ENCODE data around the gene EID1.
"Not testable (repeated sequence)": the region's sequence is repeated elsewhere in the genome, so short reads cannot be mapped to it uniquely, and the experiment has no call there.

EID1 gene

DNA sequence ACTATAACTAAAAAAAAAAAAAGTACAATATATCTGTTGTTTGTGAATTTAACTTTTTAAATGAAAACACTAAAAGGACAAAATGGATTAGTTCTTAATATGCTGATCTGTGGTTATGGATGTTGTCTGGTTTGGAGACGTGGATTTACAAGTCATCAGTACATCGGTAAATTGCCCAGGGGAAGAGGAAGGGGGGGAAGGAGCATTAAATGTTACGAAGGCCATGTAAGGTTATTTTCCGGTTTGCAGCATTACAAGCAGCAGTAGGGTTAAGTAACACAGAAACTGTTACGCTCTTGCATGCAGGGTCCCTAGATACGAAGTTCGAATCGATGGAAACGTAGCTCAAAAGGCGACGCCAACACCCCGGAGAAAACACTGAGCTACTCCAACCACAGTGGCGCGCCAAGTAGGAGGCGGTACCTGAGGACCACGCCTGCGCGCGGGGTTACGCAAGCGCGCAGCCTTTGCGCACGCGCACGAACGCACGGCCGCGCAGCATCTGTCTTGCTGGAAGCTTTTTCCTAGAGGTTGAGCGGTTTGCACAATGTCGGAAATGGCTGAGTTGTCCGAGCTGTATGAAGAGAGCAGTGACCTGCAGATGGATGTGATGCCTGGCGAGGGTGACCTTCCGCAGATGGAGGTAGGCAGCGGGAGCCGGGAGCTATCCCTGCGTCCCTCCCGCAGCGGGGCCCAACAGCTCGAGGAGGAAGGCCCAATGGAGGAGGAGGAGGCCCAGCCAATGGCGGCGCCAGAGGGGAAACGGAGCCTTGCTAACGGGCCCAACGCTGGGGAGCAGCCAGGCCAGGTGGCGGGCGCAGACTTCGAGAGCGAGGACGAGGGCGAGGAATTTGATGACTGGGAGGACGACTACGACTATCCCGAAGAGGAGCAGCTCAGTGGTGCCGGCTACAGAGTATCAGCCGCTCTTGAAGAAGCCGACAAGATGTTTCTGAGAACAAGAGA is at the start of gene EID1:
TSS of gene EID1 (plus strand) at position 505 of the 966 bp plus-strand sequence. CDS start at position 548, 43 bp downstream.
- peak; percentile 30 for FAIRE-seq

DNA sequence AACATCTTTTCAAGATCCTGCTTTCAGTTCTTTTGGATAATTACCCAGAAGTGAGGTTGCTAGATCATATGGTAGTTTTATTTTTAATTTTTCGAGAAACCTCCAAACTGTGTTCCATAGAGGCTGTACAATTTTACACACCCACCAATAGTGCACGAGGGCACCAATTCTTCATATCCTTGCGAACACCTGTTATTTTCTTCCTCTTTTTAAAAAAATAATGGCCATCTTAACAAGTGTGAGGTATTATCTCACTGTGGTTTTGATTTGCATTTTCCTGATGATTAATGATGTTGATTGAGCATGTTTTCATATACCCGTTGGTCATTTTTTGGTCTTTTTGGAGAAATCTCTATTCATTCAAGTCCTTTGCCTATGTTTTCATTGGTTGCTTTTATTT is 49.5 kb upstream of the EID1 start:
- no peak for FAIRE-seq

GRCh38 chr15:48828906-48829305 is 49.0 kb upstream of the EID1 start:
- no peak for FAIRE-seq

DNA sequence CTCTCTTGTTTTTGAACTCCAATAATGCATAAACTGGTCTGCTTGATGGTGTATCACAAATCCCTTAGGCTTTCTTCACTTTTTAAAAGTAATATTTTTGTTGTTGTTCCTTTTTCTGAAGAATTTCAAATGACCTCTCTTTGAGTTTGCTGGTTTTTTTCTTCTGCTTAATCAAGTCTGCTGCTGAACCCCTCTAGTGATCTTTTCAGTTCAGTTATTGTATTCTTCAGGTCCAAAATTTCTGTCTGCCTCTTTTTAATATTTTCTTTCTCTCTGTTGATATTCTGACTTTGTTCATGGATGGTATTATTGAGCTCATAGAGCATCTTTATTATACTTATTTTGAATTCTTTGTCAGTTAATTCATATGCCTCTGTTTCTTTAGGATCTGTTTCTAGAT is 45.3 kb upstream of the EID1 start:
- no peak for FAIRE-seq

GRCh38 chr15:48833526-48834239 is 44.3 kb upstream of the EID1 start:
- FAIRE-seq: no peak

DNA sequence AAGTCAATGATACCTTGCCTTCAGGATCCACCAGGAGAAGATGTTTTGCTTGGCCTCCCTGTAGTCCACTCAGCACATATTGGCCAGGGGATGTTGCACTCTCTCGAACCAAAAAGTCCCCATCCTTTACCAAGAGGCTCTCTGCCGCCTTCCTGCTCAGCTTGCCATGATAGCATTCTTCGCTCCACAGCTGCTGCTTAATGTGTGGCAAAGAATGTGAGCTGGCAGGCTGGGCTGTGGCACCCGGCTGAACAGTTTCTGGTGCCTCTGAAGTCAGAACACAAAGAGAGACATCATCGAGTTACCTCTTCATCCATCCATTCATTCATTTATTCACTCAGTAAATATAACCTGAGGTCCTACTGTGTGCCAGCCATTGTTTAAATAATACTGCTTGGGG is 43.2 kb upstream of the EID1 start:
- no peak for FAIRE-seq

DNA sequence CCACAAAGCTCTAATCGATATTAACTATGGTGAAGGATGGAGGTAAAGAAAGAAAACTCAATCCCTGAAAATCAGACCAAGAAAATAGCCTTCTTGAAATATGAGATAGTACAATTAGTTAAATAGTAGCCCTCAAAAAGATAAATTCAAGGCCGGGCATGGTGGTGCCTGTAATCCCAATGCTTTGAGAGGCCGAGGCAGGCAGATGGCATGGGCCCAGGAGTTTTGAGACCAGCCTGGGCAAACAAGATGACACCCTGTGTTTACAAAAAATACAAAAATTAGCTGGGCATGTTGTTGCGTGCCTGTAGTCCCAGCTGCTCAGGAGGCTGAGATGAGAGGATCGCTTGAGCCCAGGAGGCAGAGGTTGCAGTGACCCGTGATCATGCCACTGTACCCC is 35.4 kb upstream of the EID1 start:
- no peak for FAIRE-seq

GRCh38 chr15:48845123-48845522 is 32.8 kb upstream of the EID1 start:
- FAIRE-seq: no peak

DNA sequence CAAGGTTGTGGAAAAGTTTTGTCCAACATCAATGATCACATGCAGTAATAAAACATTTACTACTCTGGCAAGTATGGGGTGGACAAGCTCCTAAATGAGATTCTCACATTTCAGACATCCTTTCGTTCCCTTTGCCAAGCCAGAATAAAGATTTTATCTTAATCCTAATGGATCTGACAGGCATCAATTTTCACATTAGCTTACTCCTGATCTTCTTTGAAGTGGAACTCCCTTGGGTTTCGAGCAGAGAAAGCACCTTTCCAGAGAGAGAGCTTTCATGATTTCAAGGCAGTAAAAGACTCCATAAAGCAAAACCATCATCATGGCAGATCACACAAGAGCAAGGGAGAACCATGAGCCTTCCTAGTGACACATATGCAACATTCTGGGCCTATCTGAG is 27.3 kb upstream of the EID1 start:
- FAIRE-seq: no peak

DNA sequence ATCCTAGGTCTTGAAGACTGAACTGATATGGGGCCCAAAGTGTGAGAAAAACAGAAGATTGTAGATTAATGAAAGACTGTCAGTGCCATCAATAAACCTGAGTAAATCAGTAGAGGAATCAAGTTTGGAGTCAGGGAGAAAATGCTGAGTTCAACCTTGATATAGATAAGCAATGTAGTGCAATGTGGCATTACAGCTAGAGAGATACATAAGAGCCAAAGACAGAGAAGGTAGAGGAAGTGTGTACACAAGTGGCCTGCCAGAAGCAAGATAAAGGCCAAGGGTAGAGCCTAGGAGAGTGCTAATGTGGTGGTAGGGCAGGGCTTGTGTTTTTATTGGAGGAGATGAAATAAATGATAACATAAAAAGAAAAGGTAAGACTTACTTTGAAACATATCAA is 26.0 kb upstream of the EID1 start:
- no peak for FAIRE-seq

- FAIRE-seq: not testable (repeated sequence)
Measured at GRCh38 chr15:48854434-48854833, 23.5 kb upstream of the EID1 start.

DNA sequence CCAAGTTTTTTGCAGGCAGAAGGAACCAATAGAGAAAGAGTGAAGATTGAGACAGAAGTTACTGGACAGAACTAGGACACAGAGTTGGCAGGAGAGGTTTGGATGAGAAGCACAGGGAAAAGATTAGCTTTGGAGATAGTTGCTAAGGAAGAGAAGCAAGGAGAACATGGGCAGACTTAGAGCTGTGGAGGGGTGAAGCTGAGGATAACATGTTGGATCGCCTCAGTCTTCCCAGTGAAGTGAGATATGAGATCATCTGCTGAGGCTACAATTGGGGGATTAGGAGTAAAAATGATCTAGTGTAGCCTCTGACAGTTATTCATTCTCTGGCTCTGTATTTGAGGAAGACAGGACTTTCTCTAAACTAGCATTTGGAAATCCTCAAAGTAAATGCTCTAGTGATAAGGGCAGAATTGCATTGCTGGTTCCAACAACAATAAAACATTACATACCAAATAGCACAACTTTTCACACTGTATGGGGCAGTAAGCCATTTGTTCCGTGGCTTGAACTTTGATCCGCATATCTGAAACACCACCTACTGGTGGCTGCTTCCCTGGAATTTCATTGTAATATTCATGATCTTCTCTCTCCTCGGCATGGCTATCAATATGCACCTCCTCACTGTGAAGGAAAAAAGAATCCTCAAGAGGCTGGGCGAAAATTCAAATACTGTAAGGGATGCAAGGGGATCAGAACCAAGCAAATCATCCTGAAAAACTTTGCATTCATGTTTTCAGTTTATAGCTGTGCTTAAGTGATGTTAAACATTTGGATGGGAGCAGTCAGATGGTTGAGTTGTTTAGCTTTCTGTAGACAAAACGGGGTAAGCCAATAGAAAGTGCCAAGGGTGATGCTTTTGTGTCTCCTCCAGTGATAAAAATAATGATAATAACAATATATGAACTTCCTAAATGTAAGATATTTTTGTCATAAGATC is 22.2 kb upstream of the EID1 start:
- FAIRE-seq: no peak

DNA sequence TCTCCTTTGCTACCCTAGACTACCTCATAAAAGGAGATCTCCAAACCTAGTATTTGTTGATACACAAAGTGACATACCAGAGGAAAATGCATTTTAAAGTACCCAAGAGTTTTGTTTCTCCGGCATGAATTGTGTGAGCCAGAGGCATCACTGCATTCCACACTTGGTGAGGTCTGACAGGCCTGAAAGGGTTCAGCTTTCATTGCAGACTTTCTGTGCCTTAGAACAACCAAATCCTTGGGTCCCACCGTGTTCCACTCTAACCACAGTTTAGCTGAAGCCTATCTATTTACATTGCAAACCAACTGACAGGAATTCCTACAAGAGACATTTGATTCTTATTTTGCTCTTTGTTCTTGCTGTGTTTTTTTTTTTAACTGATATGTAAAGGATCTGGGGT is 21.0 kb upstream of the EID1 start:
- no peak for FAIRE-seq

DNA sequence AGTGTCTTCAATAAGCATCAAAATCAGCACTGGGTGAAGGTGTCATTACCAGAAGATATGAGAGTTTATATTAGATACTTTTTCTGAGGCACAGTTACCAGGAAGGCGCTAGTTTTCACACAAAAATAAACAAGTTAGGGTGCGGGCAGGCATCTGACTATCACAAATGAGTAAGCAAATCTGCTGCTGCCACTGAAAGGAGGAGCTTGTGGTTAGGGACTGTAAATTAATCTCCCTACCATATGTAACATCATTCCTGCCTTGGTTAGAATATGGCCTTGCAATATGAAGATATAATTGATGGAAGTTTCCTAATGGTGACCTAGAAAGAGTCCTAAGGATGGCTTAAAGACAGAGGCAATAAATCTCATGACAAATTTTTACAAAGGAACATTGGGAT is 19.5 kb upstream of the EID1 start:
- no peak for FAIRE-seq

DNA sequence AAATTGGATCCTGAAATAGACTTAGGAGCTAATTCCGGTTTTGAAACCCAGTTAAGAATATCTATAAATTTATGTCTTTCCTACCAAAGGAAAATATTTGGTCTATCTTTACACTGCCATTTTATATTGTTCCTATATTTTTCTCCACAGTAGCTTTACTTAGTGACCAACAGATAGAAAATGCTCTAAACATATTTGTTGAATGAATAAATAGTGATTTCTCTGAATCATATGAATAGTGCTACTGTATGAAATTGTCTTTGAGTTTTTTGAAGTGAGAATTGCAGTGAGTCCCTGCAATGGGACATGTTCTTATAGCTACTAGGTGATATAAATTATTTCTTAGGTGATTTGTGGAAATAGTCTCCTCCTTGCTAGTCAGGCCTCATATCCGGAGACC is 18.5 kb upstream of the EID1 start:
- no peak for FAIRE-seq

DNA sequence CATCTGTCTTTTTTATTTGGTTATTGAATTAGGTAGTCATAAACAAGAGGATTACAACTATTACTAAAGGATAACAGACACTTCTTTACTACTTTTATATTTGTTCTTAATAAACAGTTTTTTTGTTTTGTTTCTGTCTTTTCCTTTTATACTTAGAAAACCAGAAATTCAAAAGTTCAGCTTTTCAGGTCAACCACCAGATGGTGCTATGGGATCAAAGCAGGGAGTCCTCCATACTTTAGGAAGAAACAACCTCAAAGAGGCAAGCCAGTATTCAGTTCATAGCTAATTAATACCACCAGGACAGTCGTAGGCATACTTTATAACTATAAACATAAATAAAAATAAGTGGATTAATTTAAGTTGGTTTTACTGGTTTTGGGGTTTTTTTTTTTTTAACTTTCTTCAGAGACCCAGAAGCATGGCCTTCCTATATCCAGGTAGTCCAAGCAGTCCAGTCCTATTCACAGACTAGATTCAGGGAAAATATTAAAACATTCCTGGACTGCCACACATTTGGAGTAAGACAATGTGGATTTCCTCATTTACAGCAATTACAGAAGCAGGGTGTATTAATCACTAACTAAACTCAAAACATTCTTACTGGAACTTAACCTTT is 16.0 kb upstream of the EID1 start:
- FAIRE-seq: peak; percentile 96

DNA sequence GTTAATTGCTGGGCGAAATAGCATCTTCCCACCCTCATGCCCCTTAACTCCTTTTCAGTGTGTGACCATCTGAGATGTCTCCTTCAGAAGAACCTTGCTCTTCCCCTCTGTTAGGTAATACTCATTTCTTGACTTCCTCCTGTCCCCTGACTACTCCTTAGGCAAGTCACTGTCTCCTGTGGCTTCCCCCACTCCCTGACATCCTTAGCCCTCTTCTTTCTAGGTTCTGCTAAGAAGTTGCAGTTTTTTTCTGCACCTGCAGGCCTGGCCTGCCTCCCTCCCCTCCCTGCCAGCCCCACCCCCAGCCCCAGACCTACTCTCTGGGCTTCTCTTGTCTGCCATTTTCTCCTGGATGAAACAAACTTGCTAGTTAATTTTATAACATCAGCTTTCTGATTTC is 15.2 kb upstream of the EID1 start:
- no peak for FAIRE-seq

- no peak for FAIRE-seq
Measured at GRCh38 chr15:48865370-48866079, 12.4 kb upstream of the EID1 start.

DNA sequence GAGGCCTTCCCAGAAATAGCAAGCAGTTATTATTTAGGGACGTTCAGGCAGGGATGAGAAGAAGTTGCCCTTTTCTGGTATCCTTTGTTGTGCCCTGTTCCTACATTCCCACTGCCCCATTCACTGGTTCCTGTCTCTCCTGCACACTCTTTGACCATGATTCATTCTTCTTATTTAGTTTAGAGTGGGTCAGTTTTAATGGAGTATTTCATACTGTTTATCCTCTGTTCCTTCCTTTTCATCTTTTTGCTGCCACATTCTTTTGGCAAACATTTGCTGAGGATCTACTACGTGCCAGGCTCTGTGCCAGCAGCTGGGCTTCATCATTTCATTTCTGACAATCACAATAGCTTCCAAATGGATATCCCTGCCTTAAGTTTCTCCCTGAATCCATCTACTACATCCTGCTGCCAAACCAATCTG is 11.8 kb upstream of the EID1 start:
- FAIRE-seq: no peak

DNA sequence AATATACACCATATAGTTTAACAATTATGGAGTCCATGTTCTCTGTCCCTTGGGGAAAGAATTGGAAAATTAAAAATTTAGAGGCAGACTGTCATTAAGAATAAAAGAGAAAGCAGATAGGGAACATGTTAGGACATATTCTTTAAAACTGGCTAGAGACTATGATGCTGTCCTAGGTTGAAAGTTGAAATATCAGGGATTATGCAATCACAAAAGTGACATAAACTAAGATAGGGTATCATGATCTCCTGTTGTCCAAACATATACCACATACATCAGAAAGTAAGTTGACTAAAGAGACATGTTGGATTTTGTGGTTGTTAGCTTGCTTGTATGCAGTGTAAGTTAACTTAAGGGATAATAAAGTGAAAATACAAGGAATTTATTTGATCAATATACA is 9.9 kb upstream of the EID1 start:
- peak; percentile 33 for FAIRE-seq

GRCh38 chr15:48868536-48868935 is 9.4 kb upstream of the EID1 start:
- FAIRE-seq: no peak

DNA sequence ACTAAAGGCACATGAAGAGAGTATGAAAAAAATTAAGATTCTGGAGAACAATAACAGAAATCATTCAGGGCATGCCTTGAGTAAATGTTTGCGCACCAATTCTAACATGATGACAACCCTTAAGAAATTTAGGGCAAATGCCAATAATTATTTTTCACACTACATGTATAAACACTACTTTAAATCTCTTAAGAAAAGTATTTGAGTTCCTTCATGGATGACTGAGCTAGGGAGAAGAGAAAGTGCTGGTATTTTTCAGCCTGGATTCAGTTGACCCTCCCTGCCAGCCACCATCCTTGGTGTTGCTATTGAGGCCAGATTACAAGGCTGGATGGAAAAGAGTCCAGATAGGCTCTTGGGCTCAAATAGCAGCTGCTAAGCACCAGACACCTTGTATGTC is 8.0 kb upstream of the EID1 start:
- no peak for FAIRE-seq

Data from islet of Langerhans (tissue), 1 donor.